ENCODE results near the gene PLXNB3. TPM values are rescaled to one million over a fixed set of nuclear protein-coding genes. Genes with fewer than 3 reads are reported as not detected.
A peak's percentile ranks its signal among the peaks of the same experiment; 100 is the strongest.

Gene PLXNB3
- total and polyA plus RNA-seq, 2 of the 13 experiments (the other 11 are each of a cell fraction or from before 2014, with no cell fraction given): 3.0 to 6.9 TPM

DNA sequence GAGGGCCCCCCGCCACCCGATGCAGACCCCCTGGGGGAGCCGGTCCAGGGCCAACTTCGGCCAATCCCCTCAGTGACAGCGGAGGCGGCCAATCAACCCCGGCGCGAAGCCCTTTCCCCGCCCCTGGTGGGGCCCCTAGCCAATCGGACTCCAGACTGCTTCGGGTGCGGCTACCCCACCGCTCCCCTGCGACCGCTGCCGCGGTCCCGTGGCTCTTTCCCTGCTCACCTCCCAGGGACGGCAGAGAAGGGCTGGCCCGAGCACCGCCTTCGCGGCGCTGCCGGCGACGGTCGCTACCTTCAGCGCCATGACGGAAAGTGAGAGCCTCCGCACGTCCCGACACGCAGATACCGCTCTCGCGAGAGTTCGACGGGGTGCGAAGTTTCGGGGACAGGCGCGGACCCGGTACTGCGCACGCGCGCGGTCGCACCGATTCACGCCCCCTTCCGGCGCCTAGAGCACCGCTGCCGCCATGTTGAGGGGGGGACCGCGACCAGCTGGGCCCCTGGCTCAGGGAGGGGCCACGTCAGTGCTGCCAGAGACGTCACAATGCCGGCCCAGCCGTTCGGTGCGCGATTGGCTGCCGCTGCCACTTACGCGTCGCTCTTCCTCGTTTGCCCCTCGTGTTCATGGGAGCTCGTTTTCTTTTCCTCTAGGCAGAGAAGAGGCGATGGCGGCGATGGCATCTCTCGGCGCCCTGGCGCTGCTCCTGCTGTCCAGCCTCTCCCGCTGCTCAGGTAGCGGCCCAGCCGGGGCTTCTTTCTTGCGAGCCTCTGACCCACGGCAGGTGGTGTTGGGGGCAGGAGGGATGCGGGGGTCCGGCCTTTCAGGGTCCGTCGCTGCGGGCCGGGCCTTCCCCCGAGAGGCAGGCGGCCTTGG is 30.2 kb downstream of the PLXNB3 start, which contains the start of the genes IDH3G and SSR4 (continued):
- TF ChIP-seq CC2D1A (CRISPR knock-in tag; IDR thresholded peaks at IDR 0.05) (no peak), ZNF317 (CRISPR knock-in tag; IDR thresholded peaks at IDR 0.05) (no peak), ZMYM2 (CRISPR knock-in tag; IDR thresholded peaks at IDR 0.05) (no peak), FOXJ3 (CRISPR knock-in tag; IDR thresholded peaks at IDR 0.05; ENCODE audit: borderline replicate concordance) (no peak), ZNF558 (CRISPR knock-in tag; IDR thresholded peaks at IDR 0.05; ENCODE audit: borderline replicate concordance) (no peak), ZNF496 (CRISPR knock-in tag; IDR thresholded peaks at IDR 0.05; ENCODE audit: insufficient replicate concordance) (no peak), RFX3 (CRISPR knock-in tag; IDR thresholded peaks at IDR 0.05) (no peak), ZNF12 (CRISPR knock-in tag; IDR thresholded peaks at IDR 0.05) (no peak), ZNF3 (CRISPR knock-in tag; IDR thresholded peaks at IDR 0.05) (no peak), AKAP8 (CRISPR knock-in tag; IDR thresholded peaks at IDR 0.05) (no peak), ZNF350 (CRISPR knock-in tag; IDR thresholded peaks at IDR 0.05; ENCODE audit: borderline replicate concordance, low read depth) (no peak), ZNF782 (CRISPR knock-in tag; IDR thresholded peaks at IDR 0.05; ENCODE audit: borderline replicate concordance) (no peak), KLF6 (CRISPR knock-in tag; IDR thresholded peaks at IDR 0.05) (no peak), SP140L (CRISPR knock-in tag; IDR thresholded peaks at IDR 0.05; ENCODE audit: borderline replicate concordance) (no peak), SAP130 (CRISPR knock-in tag; IDR thresholded peaks at IDR 0.05; ENCODE audit: low read depth) (peak; percentile 82), JUNB (CRISPR knock-in tag; IDR thresholded peaks at IDR 0.05; ENCODE audit: borderline replicate concordance) (no peak)
- TF ChIP-seq, protein P1, sequence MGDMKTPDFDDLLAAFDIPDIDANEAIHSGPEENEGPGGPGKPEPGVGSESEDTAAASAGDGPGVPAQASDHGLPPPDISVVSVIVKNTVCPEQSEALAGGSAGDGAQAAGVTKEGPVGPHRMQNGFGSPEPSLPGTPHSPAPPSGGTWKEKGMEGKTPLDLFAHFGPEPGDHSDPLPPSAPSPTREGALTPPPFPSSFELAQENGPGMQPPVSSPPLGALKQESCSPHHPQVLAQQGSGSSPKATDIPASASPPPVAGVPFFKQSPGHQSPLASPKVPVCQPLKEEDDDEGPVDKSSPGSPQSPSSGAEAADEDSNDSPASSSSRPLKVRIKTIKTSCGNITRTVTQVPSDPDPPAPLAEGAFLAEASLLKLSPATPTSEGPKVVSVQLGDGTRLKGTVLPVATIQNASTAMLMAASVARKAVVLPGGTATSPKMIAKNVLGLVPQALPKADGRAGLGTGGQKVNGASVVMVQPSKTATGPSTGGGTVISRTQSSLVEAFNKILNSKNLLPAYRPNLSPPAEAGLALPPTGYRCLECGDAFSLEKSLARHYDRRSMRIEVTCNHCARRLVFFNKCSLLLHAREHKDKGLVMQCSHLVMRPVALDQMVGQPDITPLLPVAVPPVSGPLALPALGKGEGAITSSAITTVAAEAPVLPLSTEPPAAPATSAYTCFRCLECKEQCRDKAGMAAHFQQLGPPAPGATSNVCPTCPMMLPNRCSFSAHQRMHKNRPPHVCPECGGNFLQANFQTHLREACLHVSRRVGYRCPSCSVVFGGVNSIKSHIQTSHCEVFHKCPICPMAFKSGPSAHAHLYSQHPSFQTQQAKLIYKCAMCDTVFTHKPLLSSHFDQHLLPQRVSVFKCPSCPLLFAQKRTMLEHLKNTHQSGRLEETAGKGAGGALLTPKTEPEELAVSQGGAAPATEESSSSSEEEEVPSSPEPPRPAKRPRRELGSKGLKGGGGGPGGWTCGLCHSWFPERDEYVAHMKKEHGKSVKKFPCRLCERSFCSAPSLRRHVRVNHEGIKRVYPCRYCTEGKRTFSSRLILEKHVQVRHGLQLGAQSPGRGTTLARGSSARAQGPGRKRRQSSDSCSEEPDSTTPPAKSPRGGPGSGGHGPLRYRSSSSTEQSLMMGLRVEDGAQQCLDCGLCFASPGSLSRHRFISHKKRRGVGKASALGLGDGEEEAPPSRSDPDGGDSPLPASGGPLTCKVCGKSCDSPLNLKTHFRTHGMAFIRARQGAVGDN (CRISPR knock-in tag; IDR thresholded peaks at IDR 0.05): peak; percentile 95
- TF ChIP-seq, protein P2, sequence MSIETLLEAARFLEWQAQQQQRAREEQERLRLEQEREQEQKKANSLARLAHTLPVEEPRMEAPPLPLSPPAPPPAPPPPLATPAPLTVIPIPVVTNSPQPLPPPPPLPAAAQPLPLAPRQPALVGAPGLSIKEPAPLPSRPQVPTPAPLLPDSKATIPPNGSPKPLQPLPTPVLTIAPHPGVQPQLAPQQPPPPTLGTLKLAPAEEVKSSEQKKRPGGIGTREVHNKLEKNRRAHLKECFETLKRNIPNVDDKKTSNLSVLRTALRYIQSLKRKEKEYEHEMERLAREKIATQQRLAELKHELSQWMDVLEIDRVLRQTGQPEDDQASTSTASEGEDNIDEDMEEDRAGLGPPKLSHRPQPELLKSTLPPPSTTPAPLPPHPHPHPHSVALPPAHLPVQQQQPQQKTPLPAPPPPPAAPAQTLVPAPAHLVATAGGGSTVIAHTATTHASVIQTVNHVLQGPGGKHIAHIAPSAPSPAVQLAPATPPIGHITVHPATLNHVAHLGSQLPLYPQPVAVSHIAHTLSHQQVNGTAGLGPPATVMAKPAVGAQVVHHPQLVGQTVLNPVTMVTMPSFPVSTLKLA (IDR thresholded peaks at IDR 0.05): 0 out of 2 replicates have a peak, but pooled peaks have one; percentile 3
- TF ChIP-seq, protein P3, sequence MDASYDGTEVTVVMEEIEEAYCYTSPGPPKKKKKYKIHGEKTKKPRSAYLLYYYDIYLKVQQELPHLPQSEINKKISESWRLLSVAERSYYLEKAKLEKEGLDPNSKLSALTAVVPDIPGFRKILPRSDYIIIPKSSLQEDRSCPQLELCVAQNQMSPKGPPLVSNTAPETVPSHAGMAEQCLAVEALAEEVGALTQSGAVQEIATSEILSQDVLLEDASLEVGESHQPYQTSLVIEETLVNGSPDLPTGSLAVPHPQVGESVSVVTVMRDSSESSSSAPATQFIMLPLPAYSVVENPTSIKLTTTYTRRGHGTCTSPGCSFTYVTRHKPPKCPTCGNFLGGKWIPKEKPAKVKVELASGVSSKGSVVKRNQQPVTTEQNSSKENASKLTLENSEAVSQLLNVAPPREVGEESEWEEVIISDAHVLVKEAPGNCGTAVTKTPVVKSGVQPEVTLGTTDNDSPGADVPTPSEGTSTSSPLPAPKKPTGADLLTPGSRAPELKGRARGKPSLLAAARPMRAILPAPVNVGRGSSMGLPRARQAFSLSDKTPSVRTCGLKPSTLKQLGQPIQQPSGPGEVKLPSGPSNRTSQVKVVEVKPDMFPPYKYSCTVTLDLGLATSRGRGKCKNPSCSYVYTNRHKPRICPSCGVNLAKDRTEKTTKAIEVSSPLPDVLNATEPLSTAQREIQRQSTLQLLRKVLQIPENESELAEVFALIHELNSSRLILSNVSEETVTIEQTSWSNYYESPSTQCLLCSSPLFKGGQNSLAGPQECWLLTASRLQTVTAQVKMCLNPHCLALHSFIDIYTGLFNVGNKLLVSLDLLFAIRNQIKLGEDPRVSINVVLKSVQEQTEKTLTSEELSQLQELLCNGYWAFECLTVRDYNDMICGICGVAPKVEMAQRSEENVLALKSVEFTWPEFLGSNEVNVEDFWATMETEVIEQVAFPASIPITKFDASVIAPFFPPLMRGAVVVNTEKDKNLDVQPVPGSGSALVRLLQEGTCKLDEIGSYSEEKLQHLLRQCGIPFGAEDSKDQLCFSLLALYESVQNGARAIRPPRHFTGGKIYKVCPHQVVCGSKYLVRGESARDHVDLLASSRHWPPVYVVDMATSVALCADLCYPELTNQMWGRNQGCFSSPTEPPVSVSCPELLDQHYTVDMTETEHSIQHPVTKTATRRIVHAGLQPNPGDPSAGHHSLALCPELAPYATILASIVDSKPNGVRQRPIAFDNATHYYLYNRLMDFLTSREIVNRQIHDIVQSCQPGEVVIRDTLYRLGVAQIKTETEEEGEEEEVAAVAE (CRISPR knock-in tag; IDR thresholded peaks at IDR 0.05; ENCODE audit: borderline replicate concordance): no peak

Data from HepG2 (cell line).